Amygdala (tissue), 56 donors: ENCODE results near the gene RGCC.
"Not testable (repeated sequence)": the region's sequence is repeated elsewhere in the genome, so short reads cannot be mapped to it uniquely, and the experiment has no call there.

Source experiments
- DNase-seq, 56 donors: peaks; one replicate each; lab custom pipeline; 2025; lab: John Stamatoyannopoulos, UW

RGCC gene

DNA sequence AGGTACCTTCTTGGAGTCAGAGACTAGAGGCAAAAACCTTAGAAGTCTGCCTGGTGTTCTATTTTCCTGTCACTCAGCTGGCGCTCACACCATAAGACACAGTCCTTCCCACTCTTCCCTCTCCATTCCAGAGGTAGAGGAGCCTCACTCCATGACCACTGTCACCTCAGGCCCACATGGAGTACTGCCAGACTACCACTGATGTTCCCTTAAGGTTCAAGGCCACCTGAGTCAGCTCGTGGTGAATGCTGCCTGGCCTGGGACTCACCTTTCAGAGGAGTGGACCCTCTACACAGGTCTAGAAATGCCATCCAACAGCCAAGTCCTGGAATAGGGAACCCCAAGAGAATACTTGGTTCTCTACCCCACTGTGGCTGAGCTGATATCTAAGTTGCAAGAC is 29.9 kb downstream of the RGCC start:
- DNase-seq = no peak

DNA sequence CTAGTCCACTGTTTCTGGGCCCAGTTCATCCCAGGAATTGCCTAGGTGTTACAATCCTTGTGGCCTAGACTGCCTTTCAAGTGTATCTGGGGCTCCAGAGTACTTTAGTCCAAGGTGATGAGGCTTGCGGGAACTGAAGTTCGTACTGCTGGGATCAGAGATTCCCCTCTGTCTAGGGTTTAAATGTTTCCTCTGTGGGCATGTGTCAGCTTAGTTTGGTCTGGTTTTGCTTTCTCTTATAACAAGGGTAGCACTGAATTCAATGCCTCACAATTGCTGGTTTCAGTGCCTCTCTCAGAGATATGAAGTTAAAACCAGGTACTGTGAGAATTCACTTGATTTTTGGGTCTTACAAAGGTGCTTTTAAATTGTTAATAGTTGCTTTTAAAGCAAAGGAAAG is 30.8 kb downstream of the RGCC start:
- DNase-seq = no peak

DNA sequence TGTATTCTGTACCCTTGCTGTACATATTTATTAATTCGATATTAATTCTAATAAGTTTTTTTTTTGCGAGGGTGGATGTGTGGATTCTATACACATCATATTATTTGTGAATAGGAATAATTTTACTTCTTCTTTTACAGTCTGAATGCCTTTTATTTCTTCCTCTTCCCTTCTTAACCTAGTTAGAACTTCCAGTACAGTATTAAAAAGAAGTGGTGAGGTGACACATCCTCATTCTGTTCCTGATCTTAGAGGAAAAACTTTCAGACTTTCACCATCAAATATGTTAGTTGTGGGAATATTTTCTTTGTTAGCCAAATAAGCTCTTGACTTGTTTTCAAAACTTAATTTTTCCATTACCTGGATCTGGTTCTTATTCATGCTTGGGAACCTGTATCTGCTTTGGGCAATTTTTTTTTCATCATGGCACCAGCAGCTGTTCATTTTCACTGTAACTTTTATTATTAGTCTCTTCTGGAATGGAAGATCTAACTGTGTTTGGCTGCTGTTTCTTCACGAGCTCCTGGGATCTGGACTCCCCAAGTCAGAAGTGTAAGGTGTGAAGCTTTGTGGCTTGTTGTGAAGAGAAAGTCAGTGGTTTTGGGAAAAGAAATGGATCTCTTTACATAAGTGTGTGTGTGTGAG is 33.1 kb downstream of the RGCC start:
- DNase-seq = no peak

DNA sequence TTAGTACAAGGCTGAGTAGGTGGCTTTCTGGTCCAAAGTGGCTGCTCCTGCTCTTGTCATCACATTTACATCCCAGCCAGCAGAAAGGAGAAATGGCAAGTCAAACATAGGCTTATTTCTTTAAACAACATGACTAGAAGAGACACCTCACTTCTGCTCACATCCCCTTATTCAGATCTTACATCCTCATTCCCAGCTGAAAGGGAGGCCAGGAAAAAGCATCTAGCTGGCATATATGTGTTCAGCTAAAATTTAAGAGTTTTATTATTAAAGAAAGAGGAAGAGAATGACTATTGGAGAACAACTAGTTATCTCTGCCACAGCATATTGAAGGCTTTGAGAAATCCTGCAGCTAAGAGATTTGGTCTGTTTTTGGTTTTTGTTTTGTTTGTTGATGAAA is 34.1 kb downstream of the RGCC start:
- no peak for DNase-seq

DNA sequence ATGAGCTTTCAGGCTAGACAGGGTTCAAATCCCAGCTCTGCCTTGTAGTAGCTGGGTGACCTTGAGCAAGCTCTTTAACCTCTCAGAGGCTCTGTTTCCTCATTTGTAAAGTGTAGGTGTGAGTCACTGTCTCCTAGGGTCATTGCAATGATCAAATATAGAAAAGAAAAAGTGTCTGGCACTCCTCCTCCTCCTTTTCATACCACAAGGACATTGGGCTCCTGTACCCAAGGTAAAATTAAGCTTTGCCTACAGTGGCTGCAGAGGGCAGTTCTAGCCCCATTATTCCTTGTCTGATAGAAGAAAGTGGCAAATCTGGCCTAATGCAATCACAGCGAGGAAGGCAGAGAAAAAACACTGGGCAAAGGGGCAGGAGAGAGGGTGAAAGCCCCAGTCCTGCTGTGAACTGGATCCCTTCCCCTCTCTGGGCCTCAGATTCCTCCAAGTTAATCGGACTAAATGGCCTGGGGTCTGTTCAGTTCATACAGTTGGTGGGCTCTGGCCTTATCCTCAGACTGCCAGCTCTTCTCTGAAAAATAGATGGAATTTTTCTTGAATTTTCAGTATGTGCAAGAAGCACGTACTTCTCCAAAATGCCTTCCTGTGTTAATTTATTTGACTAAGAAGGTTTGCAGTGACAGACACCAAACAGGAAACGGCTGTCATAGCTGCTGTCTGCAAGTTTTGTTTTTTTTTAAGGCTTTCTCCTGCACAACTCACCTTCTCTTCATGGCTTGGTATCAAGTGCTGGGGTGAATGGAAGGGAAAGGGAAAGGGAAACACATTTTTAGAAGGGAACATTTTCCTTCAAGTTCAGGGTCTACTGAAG is 35.3 kb downstream of the RGCC start:
- no peak for DNase-seq

DNA sequence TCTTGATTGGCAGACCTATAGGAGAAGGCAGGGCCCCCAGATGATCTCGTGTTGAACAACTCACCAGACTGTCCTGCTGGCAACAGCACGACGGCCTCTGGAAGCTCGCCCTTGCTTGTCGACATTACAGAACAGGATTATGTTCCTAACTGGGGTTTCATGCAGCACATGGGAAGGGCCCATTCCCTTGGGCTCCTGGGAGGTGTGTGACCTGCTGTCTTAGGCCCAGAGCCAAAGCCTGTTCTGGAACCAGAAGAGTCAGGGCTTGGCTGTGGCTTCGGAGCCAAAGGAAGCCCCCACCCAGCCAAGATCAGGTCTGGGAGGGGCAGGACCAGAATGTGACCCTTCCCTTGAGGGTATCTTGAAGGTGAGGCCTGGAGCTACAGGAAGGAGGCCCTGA is 36.9 kb downstream of the RGCC start:
- no peak for DNase-seq

DNA sequence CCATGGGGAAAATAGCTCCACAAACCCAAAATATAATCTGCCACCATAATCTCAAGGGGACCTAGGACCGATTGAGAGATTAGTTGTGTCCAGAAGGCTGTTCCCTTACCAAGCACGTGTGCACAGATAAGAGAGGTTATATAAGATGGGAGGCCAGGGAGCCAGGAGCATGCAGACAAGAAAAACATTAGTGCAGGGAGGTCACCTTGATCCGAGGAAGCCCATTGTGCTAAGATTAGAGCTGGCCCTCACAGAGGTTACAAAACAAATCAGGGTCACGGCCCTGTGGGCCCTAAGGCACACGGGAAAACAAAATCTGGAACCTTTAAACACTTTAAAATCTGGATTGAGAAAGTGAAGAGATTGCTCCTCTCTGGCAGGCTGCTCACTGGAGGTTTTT is 37.7 kb downstream of the RGCC start:
- no peak for DNase-seq

DNA sequence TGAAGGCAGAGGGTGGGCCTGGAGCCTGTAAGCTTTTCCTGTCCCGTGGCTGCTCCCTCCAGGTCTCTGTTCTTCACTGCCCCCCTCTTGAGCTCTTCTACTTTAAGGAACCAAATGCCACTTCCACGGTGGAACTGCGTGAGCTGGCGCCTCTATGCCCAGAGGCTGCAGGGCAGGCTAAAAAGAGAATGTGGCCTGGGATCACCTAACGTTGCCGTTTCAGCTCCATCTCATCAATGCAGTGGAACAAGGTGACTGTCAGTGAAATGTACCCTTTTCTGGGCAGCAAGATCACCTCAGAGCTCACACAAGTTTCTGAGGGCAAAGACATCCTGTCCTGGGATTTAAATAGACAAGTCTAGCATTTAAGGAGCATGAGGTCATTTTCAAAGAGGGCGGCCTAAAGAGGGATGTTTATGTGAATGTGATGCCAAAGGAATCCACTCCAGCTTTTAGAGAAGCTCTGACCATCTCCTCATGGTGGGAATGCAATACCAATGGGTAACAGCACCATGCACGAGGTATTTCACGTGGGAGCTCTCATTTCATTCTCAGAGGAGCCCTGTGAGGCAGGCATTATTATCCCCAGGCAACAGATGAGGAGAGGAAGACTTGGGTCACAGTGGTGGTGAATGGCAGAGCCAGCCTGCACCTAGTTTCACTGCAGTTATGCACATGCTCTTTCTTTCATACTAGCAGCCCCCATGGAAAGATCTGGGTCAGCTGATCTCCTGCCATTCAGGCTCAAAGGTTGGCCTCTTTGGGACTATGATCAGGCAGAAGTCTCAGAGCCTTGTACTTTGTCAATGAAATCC is 39.3 kb downstream of the RGCC start:
- DNase-seq = no peak

DNA sequence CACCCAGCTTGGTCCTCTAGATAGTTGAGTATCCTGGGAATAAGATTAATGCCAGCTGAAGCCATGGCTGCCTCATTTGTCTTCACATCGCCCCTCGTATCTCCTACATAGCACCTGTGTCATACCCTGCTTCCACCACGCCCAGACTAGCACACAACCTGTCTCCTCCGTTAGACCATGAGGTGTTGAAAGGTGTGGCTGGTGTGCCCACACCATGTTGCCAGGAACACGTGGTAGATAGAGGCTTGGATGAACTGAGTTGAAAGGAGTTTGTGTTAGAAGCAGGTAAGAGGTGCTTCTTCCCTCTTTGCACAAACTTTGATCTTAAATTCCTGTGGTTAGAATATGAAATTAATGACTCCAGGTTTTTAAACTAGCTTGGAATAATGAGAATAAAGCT is 40.1 kb downstream of the RGCC start:
- DNase-seq = no peak

DNA sequence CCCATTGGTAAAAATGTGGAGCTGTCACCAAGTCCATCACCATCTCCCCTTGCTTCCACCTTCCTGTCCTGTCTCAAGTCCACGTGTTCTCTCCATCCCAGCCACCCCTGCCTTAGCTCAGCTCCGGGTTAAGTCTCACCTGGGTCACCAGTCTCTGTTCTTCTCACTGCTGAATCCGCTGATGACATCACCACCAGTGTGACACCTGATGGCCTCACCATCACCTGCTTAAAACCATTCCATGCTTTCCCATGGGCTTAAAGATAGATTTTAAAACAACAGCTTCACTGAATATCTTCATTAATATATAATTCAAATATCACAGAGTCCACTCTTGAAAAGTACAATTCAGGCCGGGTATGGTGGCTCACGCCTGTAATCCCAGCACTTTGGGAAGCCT is 42.1 kb downstream of the RGCC start:
- no peak for DNase-seq

DNA sequence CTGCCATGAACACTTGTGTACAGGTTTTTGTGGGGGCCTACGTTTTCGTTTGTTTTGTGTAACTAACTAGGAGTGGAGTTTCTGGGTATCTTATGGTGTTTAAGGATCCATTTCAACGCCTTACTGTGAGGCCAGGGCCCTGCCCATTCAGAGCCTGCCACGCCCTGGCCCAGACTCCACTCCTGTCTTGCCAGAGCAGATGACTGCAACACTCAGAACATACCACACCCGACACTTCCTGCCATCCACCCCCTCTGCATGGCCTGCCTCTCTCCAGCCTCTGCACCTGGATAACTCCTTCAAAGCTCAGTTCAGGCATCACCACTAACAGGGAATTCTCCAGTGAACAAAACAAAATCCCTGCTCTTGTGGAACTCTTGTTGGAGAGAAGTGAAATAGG is 43.2 kb downstream of the RGCC start:
- DNase-seq = no peak

DNA sequence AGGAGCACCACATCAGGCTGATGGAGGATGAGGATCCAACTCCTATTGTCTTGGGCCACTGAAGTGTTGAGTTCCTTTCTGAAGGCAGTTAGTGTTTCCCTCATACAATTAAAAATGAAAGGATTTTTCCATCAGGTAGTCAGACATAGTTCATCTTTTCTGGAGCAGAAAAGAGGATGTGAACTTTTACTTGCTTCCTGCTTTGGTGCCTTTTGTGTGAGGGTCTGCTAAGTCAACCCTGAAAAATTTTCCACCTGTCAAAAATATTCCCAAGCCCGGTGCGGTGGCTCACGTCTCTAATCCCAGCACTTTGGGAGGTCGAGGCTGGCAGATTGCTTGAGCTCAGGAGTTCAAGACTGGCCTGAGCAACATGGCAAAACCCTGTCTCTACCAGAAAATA is 43.9 kb downstream of the RGCC start:
- no peak for DNase-seq

DNA sequence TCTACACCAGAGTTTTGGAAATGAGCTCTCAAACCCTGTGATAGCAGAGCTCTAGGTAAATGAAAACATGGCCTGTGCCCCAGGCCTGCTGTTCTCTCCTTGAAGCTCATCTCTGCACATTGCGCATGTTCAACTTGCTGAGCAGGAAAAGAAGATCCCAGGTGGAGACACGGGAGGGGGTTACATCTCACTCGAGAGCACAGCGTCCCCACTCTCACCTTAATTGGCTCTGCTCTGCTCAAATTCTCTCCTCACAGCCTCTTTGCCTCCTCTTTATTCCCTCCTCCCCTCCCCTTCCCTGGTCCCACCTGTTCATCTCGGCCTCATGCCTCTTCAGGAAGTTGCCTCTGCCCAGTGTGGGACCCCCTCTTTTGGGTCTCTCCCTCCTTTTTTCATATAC is 44.7 kb downstream of the RGCC start:
- DNase-seq = no peak

DNA sequence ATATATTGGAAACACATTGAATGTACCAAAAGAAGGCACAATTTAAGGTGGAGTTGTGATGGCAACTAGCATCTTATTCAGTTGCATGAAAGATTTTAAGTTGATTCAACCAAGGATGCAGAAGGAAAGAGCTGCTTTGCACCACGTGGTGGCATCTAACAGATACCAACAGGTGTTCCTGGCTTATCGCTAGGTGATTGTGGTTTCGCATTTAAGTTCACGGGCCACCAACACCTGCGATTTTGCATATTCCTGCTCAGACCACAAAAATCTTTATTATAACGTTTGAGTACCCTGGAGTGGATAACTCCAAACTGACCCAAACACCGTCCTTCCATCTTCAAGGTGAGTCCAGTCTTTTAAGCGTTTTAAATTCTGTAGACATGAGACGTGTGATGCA is 45.3 kb downstream of the RGCC start:
- DNase-seq = no peak

DNA sequence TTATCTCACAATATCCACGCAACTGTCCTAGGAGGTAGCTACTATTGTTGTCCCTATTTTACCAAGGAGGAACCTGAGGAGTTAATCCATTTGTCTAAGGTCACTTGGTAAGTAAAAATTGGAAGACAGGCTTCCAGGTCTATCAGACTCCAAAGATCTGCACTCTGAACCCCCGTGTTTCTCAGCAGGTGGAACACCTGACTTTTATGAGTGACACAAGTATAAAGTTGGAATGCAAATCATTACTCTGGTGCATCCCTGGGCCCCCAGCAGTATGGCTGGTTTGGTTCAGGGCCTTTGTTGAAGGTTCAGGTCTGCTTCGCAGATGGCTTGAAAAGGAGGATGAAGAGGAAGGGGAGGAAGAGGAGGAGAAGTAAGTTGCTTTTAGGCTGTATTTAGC is 46.0 kb downstream of the RGCC start:
- no peak for DNase-seq

DNA sequence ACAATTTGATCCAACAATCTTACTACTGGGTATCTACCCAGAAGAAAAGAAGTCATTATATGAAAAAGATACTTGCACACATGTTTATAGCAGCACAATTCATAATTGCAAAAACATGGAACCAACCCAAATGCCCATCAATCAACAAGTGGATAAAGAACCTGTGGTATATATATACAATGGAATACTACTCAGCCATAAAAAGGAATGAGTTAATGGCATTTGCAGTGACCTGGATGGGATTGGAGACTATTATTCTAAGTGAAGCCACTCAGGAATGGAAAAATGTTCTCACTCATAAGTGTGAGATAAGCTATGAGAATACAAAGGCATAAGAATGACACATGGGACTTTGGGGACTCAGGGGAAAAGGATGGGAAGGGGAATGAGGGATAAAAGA is 47.3 kb downstream of the RGCC start:
- DNase-seq = not testable (repeated sequence)

DNA sequence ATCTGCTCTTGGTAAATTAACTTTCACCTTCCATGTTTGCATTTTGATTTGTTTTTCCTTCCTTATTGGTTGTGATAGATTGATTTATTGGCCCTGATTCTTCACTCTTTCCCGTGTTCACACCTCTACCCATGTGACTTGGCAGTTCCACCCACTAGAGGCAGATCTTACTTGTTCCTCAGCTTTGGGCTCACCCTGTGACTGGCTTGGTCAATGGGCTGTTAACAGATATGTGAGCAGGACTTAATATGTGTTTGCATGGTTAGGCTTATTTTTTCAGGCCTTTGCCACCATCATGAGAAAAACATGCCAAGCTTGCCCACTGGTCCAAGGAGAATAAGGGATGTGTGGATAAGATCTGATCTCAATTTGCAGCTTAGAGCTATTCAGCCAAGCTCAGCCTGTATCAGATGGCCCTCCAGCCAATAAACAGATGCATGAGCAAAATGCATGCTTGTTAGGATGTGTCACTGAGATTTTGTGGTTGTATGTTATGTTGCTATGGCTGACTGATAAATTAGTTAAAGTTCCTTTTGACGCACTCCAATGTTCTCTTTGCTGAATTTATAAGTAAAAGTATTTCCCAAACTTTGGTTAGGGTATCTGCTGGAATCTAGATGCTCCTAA is 48.0 kb downstream of the RGCC start:
- DNase-seq = no peak

DNA sequence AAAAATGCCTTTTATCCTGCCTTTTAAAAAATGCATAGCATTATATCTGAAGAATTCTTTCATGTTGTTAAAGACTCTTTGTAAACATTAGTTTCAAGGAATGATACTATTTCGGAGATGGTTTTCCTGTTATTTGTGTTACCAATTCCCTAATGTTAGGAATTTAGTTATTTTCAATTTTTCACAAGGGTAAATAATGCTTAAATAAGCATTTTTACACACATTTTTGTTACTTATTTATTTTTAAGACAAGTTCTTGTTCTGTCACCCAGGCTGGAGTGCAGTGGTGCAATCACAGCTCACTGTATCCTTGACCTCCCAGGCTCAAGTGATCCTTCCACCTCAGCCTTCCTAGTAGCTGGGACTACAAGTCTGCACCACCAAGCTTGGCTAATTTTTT is 49.0 kb downstream of the RGCC start:
- no peak for DNase-seq

DNA sequence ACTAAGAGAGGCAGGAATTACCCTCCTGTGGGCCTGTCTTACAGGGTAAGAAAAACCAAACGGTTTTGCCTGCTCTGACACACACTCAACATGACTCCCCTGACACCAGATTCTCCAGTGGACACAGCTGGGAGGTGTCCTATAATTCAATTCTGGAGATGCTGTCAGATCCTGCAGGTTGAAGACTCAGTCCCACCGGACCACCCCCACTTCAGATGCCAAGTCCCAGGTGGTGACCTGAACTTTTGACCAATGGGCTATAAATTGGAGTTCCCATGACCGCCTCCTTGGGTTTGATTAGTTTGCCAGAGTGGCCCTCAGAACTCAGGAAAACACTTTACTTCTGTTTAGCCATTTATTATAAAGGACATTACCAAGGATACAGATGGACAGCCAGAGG is 52.6 kb downstream of the RGCC start:
- DNase-seq = no peak

DNA sequence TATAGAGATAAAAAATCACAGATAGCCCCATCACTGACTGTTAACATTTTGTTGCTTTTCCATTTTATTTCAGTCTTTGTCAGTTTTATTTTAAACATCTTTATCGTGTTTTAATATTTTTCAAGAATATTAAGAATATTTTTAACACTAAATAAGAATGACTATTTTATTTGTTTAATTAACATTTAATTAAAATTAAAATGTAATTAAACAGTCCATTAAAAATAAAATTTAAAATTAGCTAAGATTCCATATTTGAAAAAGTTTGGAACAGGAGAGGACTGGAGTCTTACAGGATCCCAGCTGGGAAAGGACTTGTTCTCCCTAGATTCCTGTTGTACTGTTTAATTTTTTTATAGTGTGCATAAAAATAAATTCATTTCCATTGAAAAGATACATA is 54.5 kb downstream of the RGCC start:
- DNase-seq = no peak

DNA sequence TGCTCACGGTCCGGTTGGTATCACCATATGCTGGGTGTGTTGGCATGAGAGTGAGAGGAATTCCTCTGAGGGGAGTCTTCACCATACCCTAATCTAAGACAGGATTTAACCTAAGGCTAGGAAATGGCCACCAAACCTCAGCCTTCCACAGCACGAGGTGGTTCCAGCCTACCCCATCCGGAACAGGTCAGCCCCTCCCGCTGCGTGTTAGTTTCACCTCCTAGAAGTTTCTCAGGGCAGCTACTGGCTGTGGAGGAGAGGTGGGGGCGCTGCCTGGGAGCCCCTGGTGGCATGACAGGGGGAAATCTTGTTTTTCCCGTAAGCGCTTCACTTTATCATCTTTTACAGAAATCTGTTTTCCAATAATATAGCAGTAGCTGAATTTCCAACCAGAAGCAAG is 55.1 kb downstream of the RGCC start:
- no peak for DNase-seq
